SIG-M5 treated with dmso at 0.1 percent for 504 hours (cell line): ENCODE results near the gene BICDL2.
A peak's percentile ranks its signal among the peaks of the same experiment; 100 is the strongest.
"Not testable (repeated sequence)": the region's sequence is repeated elsewhere in the genome, so short reads cannot be mapped to it uniquely, and the experiment has no call there.

Experiments used
- DNase-seq: peaks from one replicate; lab custom pipeline; 2025; ENCODE audit not compliant: unreplicated experiment; lab: John Stamatoyannopoulos, UW

BICDL2 gene

DNA sequence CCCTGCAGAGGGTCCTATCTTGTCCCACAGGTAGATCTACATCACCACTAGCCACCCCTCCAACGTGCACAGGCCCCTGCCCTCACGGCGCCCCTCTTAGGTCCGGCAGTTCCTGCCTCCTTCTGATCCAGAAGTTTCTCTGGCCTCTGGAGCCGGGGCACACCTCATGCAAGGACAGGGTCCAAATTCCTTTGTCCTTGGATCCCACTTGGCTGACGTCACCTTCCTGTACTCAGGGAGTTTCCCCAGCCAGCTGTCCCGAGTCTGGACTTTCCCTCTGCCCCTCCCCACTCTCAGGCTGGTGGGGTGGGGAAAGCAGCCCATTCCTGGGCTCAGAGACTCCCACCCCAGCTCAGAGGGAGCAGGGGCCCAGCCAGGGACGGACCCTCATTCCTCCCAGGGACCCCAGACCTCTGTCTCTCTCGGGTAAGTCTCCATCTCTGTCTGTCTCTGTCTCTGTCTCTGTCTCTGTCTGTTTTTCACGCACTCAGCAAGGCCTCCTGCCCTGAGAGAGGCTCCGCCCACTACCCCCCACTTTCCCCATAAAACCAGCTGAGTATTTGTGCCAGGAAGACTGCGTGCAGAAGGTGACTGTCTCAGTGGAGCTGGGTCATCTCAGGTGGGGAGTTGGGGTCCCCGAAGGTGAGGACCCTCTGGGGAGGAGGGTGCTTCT, 28.5 kb upstream of the BICDL2 start, which contains the start of gene IL32:
Gene IL32 (plus strand): TSS at position 572 of the 673 bp plus-strand sequence. CDS start 172 bp downstream, outside the sequence.
- DNase-seq, result no peak

DNA sequence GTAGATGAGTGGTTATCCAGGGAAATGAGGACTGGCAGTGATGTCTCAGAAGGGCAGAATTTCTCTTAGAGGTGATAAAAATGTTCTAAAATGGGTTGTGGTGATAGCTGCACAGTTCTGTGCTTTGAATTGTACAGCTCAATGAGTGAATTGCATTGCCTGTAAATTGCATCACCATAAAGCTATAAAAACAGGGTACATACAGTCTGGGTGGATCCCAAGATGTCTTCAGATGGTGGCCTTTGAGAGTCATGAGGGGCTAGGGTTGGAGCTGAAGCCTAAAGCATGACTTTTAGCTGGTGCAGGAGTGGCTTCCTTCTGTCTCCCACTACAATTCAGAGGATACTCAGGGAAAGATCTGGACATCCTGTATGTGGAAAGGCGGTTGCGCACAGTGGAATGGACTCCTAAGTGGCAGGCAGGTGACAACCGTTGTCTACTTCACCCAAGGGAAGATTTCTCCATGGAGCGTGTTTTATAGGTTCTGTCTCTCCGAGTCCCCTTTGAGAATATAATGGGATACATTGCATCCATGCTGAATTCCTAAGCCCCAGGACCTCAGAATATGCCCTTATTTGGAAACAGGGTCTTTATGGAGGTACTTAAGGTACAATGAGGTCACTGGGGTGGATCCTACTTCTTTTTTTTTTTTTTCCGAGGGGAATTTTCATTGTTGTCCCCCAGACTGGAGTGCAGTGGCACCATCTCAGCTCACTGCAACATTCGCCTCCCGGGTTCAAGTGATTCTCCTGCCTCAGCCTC, 27.1 kb upstream of the BICDL2 start:
- no peak for DNase-seq

DNA sequence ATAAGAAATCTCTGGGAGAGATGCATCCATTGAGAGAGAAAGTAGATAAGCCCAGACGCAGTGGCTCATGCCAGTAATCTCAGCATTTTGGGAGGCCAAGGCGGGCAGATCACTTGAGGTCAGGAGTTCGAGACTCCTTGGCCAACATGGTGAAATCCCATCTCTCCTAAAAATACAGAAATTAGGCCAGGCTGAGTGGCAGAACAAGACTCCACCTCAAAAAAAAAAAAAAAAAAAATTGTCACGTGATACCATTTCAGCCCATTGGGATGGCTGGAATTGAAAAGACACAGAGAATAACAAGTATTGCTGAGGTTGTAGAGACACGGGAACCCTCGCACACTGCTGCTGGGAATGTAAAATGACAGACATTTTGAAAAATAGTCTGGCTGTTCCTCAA, 25.8 kb upstream of the BICDL2 start:
- no peak for DNase-seq

DNA sequence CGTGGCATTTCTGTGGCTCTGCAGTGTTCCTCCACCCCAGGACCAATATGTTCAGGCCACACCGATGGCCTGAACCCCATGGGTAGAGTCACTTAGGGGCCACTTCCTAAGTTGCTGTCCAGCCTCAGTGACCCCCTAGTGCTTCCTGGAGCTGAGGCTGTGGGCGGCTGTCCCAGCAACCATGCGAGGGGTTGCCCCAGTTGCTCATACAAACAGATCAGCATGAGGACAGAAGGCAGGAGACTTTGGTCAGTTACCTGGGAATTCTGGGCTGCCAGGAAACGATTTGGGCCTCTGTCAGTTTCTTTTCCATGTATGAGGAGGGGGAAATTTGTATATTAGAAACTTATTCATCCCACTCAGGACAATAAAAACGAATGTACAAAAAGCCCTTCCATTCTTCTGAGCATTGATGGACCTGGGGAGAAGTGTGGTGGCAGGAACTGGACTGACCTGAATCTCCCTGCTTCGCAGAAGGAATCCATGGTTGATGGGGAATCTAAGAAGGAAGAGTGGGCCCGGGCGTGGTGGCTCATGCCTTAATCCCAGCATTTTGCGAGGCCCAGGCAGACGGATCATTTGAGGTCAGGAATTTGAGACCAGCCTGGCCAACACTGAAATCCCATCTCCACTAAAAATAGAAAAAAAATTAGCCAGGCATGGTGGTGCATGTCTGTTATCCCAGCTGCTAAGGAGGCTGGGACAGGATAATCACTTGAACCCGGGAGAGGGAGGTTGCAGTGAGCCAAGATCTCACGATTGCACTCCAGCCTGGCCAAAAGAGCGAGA, 23.8 kb upstream of the BICDL2 start:
- no peak for DNase-seq

DNA sequence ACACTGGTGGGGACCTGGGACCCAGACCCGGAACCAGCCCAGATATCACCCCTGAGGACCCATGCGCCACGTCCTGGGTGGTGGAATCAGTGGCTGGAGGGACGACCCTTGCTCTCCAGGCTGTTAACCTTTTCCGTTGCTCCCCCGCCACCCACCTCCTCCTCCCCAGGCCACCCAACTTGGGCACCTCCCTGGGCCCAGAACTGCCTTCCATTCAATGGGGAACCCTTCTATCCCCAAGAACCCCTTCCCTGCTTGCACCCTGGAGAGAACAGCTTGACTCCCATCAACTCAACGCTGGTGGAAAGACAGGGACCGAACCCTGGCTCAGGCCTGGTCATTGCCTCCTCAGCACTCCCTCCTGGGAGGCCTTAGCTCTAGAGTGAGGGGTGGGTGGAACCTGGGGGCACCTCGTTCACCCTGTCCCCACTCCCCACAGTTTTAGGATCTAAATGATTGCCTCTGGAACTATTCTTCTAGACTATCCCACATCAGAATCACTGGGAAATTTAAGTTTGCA, 23.0 kb upstream of the BICDL2 start:
- DNase-seq, result no peak

DNA sequence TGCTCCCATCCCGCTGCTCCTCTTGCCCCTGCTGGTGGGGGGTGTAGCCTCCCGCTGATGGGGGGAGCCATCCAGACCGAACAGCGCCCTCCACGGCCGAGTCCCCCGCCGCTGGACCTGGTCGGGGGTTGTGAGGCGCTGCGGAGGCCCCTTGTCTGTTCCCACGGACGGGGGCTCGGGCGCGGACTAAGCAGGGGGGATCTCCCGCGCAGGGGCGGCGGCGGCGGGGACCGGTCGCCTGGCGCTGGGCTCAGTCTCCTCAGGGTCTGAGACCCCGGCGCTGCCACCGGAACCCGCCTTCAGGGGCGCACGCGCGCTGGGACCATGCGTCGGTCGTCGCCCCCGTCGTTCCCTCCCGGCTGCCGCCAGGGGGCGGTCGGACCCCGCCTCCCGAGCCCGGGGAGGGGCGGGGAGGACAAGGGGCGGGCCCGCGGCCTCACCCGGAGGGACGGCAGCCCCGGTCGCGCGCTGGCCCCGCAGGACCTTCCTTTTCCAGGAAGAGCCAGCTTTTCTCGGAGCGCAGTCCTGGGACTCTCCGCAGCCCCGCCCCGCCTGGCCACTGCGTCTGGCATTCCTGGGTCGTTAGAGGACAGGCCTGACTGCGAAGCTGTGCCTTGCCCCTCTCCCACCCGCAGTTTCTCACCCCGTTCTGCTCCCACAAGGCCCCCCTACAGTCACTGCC, 22.4 kb upstream of the BICDL2 start:
- DNase-seq, result peak; percentile 56

DNA sequence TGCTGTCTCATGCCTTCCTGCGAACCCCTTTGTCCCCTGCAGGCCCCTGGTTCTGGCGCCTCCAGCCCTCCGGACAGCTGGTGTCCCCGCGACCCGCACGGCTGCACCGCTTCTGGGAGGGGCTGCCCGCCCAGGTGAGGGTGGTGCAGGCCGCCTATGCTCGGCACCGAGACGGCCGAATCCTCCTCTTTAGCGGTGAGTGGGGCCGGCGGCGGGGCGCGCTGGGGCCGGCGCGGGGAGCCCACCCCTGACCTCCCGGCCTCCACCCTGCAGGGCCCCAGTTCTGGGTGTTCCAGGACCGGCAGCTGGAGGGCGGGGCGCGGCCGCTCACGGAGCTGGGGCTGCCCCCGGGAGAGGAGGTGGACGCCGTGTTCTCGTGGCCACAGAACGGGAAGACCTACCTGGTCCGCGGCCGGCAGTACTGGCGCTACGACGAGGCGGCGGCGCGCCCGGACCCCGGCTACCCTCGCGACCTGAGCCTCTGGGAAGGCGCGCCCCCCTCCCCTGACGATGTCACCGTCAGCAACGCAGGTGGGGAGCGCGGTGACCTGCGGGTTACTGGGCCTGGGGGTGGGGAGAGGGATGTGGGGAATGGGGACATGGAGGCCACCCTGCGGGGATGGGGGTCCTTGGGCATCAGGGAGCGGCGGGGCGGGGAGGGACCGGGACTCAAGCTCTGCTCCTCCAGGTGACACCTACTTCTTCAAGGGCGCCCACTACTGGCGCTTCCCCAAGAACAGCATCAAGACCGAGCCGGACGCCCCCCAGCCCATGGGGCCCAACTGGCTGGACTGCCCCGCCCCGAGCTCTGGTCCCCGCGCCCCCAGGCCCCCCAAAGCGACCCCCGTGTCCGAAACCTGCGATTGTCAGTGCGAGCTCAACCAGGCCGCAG, 21.6 kb upstream of the BICDL2 start:
- peak; percentile 26 for DNase-seq

DNA sequence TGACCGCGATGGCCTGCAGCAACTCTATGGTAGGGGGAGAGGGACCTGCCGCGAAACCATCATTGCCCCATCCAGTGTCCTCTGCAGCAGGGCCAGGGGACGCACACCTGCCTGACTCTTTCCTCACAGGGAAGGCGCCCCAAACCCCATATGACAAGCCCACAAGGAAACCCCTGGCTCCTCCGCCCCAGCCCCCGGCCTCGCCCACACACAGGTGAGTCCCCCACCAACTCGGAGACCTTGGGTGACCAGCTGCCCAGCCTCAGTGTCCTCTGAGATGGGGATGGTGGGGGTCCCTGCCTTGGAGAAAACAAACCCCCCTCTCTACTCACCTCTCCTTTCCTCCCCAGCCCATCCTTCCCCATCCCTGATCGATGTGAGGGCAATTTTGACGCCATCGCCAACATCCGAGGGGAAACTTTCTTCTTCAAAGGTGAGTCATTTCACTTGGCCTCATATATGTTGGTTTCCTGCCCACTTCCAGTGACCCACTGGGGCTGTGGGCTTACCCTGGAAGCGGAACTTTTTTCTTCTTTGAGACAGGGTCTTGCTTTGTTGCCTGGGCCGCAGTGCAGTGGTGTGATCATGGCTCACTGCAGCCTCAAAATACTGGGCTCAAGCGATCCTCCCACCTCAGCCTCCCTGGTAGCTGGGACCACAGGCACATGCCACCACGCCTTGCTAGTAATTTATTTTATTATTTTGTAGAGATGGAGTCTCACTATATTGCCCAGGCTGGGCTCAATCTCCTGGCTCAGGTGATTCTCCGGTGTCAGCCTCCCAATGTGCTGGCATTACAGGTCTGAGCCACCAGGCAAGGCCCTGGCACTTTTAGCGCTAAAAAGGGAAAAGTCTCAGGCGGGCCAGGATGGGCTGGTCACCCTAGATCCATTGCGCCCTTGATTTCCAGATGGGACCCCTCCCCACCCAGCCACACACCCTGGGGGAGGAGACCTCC, 20.7 kb upstream of the BICDL2 start:
- no peak for DNase-seq

DNA sequence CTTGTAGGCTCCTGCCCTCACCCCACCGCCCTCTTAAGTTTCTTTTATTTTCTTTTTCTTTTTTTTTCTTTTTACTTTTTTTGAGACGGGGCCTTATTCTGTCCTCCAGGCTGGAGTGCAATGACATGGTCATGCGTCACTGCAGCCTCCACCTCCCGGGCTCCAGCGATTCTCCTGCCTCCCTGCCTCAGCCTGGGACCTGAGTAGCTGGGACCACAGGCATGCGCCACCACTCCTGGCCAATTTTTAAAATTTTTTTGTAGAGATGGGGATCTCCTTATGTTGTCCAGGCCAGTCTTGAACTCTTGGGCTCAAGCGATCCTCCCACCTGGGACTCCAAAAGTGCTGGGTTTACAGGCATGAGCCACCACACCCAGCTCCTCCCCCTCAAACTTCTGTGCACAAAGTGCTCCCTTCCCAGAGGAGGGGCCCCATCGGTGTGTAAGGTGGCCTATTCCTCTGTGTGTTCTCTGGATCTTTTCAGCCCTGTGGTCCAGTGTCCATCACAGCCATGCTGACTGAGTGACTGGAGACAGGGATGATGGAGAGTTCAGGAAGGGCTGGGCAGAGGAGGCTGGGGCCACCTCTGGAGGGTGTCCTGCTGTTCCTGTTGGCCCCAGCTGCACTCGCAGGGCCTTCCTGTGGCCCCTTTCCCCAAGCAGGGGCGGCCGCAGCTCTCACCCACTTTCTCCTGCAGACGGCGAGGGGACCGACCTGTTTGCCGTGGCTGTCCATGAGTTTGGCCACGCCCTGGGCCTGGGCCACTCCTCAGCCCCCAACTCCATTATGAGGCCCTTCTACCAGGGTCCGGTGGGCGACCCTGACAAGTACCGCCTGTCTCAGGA, 19.8 kb upstream of the BICDL2 start:
- DNase-seq, result no peak

DNA sequence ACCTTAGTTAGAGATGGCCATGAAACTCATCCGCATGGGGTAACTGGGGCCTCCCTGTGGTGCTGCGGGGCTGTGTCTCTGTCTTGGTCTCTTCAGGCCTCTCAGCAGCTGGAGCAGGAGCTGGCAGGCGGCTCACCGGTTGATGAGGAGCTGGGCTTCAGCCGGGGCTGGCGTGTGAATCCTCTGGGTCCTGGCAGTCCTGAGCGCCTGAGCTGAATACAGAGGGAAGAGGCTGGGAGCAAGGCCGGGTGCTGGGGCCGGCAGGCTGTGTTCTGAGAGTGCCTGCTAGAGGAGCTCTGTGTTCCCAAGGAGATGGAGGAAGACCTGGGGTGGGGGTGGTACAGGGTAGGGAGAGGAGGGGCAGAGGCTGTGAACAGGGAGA, 19.0 kb upstream of the BICDL2 start:
- DNase-seq, result not testable (repeated sequence)

DNA sequence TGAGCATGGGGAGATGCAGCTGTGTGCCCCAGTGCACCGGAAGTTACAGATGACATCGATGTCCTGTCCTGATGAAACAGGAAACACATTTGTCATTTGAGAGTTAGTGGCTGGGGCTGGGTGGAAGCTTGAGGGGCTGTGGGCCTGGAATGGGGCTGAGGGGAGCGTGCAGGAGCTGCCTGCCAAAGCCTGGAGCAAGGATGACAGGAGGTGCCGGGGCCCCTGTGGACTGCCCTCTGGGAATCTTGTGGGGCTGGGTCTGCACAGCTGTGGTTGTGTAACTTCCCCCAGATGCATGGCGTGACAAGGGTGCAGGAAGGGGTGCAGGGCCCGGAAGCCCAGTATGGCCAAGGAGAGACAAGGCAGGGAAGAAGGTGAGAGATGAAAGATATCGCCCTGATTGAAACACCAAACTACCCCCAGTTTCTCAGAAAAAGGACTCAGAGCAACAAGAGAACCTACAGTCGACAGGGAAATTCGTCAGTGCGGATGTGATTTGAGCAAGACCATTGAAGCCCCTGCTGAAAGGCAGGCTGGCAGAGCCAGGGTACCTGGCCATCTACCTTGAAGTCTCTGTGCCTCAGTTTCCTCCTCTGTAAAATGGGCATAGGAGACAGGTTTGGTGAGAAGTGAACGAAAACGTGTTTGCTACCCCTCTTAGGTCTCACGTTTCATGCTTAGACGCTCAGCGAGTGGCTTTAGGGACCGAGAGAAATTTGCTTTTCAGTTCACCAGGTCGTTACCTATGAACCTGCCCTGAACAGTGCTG, 18.4 kb upstream of the BICDL2 start:
- DNase-seq, result peak; percentile 22

DNA sequence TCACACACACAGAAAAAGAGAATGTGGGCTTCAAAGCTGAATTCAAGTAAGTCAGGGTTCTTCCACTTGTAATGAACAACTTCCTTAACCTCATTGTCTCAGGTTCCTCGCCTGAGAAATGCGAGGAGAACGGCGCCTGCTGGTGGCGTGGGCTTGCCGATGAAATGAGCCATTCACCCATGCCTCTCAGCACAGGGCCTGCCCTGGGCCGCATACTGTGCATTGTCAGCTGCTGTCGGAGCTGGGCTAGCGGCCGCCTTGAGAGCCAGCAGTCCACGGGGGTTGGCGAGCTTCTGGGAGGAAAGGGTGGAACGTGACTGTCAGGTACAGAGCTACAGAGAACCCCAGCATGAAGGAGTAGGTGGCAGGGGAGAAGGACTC, 16.6 kb upstream of the BICDL2 start:
- not testable (repeated sequence) for DNase-seq

DNA sequence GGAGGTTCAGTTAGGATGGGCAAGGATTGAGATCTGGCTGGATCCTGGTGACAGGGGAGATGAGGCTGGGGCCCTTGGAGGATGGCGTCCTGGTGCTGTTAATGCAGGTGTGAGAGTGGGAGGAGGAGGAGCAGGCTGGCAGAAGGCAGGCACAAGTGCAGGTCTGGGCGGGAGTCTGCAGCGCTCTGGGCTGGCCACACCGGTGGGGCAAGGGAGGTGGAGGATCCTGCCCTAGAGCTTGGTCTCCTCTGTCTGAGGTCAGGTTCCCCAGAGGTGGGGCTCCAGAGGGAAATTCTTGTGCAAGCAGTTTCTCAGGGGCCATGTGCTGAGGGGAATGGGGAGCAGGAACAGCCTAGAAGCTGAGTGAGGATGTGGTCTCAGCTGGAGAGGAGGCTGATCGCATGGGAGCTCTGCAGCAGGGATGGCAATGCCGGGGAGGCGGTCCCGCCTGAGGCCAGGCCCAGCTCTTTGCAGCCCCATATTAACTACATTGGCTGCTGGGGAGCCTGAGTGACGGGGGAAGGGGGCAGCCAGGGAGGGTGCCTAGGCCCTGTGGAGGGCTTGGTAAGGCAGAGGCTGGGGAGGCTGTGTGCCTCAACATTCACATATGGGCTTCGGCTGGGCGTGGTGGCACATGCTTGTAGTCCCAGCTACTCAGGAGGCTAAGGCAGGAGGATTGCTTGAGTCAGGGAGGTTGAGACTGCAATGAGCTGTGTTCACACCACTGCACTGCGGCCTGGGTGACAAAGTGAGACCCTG, 16.0 kb upstream of the BICDL2 start:
- DNase-seq, result not testable (repeated sequence)

DNA sequence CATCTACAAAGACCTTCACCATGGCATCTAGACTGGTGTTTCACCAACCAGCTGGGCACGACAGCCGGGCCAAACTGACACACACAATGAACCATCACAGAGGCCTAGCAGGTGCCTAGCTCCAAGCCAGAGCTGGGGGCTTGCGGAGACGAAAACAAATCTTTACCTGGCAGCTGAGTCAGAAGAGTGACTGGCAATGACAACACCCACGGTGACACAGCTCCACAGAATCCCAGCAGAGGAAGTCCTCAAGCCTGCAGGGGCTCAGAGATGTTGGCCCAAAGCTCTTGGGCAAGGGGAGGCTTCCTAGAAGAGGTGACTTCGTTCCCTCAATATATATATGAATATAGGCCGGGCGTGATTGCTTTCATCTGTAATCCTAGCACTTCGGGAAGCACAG, 14.8 kb upstream of the BICDL2 start:
- no peak for DNase-seq

DNA sequence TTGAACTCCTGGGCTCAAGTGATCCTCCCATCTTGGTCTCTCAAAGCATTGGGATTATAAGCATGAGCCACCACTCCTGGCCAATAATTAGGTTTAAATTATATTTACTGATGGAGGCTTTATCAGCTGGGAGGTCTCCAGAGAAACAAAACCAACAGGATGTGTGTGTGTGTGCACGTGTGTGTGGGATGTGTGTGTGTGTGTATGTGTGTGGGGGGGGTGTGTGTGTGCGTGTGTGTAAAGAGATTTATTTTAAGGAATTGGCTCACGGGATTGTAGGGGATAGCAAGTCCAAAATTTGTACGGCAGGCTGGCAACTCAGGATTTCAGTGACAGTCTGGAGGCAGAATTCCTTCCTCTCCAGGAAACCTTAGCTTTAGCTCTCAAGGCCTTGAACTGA, 14.3 kb upstream of the BICDL2 start:
- DNase-seq, result no peak

DNA sequence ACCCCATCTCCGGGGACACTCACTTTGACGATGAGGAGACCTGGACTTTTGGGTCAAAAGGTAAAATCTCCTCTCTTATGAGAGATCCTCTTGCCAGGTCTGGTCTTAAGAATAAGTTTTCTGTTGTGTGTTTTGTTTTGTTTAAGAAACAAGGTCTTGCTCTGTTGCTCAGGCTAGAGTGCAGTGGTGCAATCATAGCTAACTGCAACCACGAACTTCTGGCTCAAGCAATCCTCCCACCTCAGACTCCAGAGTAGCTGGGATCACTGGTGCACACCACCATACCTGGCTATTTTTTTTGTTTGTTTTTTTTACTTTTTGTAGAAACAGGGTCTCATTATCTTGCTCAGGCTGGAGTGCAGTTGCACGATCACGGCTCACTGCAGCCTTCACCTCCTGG, 13.7 kb upstream of the BICDL2 start:
- DNase-seq, result no peak
